Right lobe of liver (tissue), 4 donors: ENCODE measurements around the gene CASZ1.

Experiments used
- POLR2A ChIP-seq: fragments of 450-650 bp; IDR thresholded peaks from one replicate; pipeline ENCODE4 v1.6.1; 2017; ENCODE audit warnings: antibody characterized with exemption, mild to moderate bottlenecking
- TF ChIP-seq, protein P1 (sequence below), 4 donors: fragments of 200-600 bp in 3 of 4; fragments of 450-650 bp in 1 of 4; IDR thresholded peaks; one replicate each; pipeline versions ENCODE4 v1.5.1 to v1.8.0; 2016 to 2022; ENCODE audit warnings: antibody characterized with exemption in 4 of 4, mild to moderate bottlenecking in 2 of 4
- donor health status: DM: no; HTN: no; CAD: no.
- donor health status: DM: no; HTN: no; CAD: no.
- donor health status: DM: no; HTN: yes; CAD: no.

DNA sequence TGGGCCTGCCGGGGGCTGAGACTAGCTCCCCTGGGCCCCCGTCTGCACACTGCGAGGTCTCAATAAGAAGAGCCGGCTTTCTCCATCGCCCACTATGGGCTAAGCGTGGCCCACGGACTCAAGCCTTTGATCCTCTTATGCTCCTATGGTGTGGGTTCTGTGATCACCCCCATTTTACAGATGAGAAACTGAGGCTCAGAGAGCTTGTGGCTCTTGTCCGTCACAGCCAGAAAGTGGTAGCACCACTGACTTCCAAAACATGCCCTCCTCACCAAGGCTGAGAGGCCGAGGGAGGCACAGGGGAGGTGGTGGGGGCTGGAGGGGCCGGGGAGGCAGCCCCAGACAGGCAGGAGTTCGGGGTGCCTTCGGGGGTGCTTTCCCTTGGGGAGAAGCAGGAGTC is 39.0 kb upstream of the CASZ1 start:
- no peak for TF ChIP-seq POLR2A
- TF ChIP-seq, protein P1, sequence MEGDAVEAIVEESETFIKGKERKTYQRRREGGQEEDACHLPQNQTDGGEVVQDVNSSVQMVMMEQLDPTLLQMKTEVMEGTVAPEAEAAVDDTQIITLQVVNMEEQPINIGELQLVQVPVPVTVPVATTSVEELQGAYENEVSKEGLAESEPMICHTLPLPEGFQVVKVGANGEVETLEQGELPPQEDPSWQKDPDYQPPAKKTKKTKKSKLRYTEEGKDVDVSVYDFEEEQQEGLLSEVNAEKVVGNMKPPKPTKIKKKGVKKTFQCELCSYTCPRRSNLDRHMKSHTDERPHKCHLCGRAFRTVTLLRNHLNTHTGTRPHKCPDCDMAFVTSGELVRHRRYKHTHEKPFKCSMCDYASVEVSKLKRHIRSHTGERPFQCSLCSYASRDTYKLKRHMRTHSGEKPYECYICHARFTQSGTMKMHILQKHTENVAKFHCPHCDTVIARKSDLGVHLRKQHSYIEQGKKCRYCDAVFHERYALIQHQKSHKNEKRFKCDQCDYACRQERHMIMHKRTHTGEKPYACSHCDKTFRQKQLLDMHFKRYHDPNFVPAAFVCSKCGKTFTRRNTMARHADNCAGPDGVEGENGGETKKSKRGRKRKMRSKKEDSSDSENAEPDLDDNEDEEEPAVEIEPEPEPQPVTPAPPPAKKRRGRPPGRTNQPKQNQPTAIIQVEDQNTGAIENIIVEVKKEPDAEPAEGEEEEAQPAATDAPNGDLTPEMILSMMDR (IDR thresholded peaks at IDR 0.05) = no peak
